GM18867 (cell line): ENCODE results near the gene SETBP1.
A peak's percentile ranks its signal among the peaks of the same experiment; 100 is the strongest.

ENCODE experiments used
- ATAC-seq: cut with Tn5 transposase; IDR thresholded peaks from one replicate; pipeline ENCODE4 v1.9.1; 2021; ENCODE audit warnings: mild to moderate bottlenecking, moderate library complexity; ENCODE audit not compliant: unreplicated experiment

The SETBP1 gene

DNA sequence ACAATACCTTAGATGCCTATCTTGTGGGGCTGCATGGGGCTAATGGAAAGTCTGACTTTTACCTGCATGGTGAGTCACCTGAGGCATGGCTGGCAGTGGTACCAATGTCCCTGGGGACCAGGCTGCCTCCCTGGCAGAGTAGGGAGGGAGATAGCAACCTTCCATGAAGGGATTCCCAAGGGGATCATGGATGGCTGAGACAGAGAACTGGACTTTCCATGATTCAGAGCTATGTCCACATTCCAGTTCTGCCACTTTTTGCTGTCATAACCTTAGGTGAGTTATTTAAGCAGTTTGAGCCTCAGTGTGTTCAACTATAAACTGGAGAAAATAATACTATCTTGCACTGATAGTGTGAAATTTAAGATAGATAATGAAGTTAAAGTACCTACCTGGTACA lies 178.6 kb downstream of the SETBP1 start:
- no peak for ATAC-seq

DNA sequence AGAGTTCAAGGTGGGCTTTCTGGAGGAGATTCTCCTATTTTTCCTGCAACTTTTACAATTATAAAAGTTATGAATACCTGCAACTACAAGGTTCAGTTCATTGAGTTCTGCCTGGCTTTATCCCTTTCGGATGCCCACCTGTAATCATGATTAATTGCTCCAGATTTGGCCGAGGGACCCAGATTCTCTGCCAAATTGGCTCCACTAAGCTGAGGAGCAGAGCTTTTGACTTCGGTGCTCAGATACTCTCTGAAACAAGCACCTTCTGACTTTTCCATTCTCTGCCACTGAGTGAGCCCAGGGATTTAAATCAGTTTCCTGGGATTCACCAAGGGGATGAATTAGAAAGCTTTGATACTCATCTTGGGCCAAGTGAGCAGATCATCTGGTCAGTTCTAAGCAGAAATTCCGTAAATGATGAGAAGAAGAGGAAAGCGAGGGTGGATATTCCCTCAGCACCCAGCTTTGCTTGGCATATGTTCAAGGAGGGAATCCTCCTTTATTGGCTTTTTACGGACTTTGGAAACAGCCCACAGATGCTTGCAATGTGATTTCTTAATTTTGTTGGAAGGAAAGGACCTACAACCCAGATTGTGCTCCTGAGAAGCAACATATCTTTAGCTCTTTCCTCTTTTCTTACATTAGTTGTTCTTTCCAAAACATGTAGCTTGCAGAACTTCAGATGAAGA lies 179.2 kb downstream of the SETBP1 start:
- no peak for ATAC-seq

DNA sequence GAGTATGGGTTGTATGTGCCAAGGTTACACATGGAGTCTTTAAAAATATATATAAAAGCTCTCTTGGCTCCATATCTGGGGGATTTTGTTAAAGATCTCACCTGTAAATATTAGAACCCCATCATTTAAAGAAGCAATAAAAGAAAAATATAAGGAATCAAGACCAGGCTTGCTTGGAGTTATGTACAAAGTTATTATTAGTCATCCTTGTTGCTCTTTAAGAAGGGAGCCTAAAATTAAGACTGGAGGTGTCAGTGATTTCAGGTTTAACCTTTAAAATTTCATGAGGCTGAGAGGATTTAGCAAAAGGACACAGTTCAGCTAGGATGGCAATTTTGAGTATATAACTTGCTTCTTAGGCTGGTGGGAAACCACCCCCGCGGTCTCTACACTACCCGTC lies 181.4 kb downstream of the SETBP1 start:
- ATAC-seq, result no peak

DNA sequence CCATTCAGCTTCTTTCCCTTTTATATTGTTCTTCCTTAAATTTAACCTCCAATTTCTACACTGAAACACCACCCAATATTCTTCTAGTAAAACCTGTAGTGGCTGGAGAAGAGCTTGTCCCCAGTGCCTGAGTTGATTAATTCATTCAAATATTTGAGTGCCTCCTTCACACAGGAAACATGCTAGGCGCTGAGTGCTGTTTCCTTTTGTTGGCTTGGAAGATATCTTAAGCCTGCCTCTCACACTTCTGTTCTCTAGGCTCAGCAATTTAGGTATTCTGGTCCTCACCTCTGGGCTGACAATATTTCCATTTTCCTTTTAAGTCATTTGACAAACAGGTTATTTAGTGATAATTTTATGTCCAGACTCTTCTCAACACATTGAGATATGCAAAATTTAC lies 185.4 kb downstream of the SETBP1 start:
- ATAC-seq, result no peak

DNA sequence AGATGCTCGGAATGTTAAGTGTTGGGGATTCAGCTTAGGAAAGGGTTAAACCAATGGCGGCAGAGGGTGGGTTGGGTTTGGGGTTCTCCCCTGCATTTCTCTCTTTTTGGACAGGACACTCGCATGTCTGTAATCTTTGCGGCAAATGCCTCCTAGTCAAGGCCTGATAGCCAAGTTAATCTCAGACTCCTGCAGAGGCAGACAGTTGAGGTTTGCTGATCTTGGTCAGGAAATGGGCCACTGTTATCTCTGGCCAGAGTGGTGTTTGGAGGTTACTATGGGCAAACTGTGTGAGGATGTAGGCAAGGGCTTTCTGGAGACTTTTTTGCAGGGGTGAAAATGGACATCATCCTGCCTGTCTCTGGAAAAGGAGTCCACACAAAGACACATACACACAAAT lies 188.8 kb downstream of the SETBP1 start:
- ATAC-seq, result no peak

DNA sequence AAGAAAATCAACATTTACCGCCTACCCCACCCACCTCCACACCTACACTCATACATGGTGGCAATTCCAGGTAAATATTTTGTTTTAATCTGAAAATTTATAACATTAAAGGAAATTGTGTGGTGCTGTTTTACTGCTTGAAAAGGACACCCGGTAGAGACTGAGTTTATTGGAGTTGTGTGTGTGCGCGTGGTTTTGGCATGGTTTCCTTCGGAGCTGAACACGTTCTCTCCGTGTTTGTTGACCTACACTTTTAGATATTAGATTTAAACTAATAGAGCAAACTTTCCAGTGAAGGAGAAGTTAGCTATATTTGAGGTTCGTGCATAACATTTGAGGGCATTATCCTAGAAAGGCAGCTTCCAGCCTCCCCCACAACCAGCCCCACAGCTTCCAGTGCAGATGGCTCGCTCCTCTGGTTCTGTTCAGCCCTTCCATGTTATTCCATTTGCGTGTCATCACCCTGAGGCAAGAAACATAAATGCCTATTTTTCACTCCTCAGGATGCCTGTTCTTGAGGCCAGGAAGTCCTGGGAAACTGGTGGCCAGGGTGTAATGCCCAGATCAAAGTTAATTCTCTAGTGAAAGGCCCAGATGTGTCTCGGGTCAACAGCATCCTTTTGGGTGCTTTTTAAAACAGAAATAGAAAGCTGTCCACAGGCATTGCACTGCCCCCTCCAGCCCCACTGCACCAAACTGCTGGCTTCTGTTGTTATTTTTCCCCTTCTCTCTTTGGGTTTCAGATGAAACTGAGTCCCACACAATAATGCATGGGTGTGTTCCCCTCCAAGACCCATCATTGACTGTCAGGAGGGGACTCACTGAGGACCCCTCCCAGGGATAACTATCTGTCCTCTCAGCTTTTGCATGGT lies 190.2 kb downstream of the SETBP1 start:
- ATAC-seq, result peak; percentile 48

DNA sequence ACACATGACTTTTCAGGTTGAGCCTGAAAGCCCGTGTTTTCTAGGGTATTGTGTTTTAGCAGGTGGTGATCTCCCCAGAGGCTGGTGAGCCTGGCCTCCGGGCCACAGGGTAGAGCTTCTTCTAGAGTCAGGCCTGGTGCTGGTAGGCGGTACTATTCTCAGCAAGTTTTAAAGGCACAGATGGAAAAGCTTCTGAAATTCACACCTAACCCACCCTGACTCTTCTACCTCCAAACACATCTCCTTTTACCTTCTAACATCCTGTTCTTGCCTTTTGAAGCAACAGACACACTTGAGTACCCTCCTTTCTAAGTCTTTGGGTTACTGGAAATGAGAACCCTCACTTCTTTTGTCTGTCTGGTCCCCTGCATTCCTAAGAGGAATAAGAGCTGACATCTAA lies 191.1 kb downstream of the SETBP1 start:
- peak; percentile 96 for ATAC-seq

DNA sequence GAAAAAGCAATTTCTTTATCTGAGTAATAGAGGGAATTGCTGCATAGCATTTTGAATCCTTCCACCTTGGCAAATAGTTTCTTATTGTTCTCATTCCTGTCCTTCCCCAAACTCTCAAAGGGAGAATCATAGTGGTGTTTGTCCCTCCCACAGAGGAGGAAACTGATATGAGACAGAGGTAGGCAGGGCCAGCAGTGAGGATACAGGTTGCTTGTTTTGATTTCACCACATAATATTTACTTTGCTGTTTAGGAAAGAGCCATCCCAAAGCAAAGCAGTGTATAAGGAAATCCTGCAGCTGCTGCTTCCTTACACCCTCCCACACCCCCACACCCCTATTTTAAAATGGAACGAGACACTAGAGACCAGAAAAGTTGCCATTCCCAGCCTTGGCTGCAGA lies 195.3 kb downstream of the SETBP1 start:
- no peak for ATAC-seq

DNA sequence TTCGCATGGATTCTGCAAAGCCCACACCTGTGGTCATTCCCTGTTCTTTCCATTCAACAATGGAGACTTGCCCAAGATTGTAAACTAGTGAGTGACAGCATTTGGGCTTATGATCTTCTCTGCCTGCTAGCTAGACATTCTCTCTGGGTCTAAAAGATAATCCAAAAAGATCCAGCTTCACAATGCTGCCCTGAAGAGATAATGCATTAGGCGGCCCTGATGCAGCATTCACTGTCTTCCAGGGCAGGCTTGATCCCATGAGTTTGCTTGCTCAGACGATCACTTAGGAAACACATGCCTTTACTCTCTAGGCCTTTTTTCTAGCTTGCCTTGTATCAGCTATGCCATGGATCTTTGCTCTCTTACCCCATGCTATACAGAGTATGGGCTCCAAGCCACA lies 196.1 kb downstream of the SETBP1 start:
- ATAC-seq, result no peak

DNA sequence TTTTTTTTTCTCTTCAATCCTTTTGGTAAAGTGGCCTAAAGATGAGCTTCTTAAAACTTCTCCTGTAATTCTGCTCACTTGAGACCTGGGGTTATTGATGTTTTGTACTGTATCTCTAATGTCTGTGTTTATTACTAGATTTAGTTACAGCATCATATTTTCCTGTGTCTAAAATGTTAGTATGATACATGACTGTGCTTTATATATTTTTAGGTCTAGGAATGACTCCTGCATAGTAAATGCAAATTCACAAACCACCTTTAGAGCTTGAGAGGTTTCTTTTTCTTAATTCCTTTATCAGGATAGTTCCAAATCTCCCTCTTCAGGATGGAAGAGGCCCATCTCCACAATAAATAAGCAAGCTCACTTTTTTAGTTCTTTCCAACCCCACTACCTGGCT lies 197.6 kb downstream of the SETBP1 start:
- no peak for ATAC-seq

DNA sequence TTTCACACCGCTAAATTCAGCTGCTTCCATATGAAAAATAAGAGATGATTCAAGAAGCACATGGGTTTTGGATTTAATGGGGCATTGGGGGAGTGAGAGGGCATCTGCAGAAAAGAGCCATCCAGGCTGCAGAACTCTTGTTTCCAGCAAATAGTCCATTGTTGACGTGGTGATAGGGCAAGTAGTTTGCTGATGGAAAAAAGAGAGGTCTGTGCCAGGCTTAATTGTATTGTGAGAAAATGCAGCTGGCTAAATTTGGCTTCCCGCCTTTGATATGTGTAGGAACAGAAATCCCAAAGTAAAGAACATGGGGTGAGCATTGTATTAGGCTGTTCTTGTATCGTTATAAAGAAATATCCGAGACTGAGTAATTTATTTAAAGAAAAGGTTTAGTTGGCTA lies 199.5 kb downstream of the SETBP1 start:
- ATAC-seq, result no peak

DNA sequence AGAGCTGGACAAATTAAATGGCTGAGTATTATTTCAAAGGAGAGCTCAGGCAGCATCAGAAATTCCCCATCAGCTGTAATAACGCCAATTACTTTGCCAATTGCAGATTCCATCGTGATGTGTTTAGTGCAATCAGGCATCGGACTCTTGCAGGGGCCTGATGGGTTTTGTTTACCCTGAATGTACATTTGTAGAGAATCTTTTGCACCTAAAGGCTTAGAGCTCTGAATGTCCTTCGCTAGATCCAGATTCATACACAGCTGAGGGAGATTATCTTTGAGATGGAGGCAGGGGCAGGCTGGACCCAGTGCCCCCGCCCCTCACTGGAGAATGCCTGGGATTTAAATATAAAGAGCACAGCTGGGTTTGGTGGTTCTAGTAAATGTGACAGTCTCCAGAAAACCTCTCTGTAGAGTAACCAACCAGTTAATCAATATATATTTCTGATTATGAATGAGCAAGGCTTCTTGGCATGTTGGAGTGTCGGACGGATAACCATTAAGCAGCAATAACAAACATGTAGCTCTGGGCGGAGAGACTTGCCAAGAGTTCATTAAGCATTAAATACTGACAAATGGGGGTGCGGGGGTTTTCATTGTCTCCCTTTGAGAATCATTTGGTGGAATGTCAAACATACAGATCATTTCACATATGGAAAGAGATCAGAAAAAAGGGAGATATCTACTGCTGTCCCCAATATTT lies 200.9 kb downstream of the SETBP1 start:
- no peak for ATAC-seq

DNA sequence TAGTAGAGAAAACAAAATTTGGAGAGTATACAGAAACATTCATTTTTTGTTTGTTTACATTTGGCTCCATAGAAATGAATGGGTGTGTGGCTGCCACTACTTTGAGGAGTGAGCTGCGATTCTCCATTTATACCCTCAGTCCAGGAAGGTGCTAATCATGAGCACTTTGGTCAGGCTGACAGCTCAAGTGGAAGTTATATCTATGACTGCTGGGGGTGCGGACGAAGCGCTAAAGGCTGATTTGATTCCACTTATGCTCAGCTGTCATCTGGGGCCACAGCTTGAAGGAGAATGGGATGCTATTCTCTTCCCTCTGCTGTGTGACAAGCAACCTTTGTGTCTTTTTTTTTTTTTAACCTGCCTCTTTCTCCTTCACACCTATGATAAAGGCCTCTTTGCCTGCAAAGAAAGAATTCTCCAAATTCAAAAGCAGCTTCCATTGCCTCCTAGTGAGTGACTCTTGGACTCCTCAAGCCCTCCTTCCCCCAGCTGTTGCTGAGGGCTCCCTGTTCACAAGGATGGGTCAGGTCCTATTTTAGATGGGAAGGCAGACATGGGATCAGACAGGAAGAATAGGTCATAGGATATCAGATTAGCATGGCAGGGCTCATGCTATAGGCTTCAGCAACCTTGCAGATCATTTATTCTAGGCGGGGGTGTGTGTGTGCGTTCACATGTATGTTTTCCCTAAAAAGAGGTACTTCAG lies 201.6 kb downstream of the SETBP1 start:
- no peak for ATAC-seq

DNA sequence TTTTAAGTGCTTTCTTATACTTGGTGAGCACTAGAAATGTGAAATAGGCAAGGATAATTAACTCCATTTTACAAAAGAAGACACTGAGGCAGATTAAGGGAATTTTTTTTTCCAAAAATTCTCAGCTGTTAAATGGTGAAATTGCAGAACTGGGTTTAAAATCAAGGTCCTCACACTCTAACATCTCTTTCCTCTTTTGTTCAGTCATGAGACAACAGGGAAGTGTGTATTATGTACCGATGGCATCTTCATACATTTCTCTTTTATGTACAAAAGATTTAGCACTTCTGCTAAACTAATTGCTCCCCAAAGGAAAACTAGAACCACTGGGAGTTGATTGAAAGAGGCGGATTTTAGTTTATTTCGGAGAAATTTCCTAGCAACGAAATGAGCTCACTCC lies 203.0 kb downstream of the SETBP1 start:
- ATAC-seq, result no peak

DNA sequence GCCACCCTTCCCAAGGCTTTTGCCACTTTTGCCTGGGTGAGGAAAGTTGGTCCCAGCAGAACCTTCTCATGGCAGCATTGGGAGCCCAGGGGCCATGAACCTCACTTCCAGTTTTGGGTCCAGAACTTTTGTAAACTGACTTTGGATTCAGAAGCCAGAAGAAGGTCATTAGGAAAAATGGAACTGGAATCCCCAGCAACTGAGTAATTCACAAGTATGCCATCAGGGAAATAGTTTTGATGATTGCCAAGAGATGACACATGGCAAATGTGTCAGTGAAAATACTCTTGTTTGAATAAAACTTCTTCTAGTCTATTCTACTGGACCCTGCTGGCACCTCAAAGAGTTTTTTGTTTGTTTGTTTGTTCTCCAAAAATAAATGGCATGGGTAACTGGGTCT lies 203.7 kb downstream of the SETBP1 start:
- ATAC-seq, result no peak

DNA sequence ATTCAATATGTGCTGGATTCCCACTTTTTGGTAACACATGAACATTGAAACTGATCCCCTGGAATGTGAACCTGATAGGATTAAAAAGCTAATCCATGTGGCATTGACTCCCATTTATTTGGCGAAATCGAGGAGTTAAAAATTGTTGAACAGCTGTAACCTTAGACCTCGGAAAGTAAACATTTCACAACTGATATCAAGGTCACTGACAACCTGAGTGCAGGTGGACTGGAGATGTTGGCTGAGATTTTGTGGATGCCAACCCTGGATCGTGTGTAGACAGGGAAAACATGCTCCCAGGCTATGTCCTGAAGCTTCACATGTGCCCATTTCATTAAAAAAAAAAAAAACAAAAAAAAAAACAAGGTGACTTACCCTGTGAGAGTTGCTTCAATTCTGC lies 204.8 kb downstream of the SETBP1 start:
- ATAC-seq, result no peak

DNA sequence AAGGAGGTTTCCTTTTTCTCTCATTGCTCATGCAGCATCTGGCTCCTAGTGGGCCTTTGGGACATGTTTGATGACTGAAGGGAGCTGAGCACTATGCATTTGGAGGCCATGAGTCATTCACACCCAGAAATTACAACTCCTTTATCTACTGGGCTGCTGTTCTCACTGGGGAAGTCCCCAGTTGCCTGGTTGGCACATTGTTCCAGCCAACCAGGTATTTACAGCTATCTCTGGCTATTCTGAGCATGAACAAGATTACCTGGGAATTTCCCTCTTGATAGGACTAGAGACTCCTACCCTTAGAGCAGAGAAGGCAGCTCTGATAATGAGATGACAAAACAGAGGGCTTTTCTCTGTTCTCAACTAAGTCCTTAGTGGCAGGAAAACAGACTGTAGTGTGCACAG lies 206.5 kb downstream of the SETBP1 start:
- ATAC-seq, result peak; percentile 93

DNA sequence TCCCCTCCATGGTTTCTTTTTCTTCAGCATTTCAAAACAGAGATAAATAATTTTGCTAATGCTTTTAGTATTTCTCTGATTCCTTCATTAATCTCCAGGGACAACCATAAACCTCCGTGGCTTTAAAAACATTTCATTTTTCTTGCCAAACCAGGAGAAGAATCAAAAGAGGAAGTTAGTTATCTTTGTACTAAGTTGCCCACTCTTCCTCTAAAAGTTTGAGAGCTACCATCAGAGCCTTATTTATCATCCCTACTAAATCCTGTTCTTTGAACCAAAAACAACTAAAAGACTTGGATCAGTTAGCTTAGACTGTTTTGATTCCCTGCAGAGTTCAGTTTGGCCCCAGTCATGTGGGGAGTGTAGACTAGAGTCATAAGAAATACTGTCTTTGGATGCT lies 208.4 kb downstream of the SETBP1 start:
- no peak for ATAC-seq

DNA sequence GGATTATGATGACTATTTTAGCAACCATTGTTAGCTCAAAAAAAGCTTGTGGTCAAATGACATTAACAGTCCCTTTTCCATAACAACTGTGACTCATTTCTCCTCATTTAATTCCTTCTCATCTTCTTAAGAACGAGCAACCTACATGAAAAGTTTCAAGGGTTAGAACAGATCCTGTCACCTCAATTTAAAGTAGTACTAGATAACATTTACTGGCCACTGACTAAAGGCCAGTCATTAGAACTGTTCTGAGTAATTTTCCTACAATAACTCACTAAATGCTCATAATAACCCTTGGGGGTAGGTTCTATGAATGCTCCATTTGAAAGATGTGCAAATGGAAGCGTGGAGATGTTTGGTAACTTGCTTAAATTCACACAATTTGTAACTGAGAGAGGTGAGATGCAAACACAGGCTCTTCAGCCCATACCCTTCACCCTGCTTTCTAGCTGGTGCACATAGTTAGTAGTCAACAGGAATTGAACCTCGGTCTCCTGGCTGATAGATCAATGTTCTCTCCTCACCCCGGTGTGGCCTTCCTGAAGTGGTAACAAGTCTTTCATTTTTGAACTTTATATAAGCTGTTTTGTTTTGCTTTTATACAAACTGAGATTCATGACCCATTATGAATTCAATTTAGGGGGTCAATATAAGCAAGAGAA lies 212.5 kb downstream of the SETBP1 start:
- ATAC-seq, result no peak

DNA sequence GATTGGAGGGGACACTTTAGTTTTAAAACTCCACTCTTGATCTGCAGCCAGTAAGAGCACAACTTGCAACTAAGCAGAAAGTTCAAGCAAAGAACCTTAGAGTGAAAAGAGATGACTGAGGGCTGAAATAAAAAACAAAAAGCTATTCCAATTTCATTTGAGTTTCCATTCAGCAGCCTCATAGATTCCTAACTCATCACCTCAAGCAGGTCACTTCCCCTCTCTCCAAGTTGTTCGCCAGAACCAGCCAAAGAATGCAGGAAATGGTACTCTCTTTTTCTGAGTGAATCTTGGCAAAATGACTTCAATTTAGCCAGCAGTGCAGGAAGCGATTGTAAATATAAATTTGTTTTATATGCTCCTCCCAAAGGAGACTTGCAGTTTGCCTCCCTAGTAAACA lies 213.3 kb downstream of the SETBP1 start:
- no peak for ATAC-seq
